Measurements from ENCODE around the gene ABCA8.
"Not testable (repeated sequence)": the region's sequence is repeated elsewhere in the genome, so short reads cannot be mapped to it uniquely, and the experiment has no call there.

Gene ABCA8

GRCh38 chr17:68955181-68955841 lies at the start of gene ABCA8:
ABCA8 (minus strand) TSS chr17:68955392; CDS start chr17:68942034, 13,358 bp downstream.
- DNase-seq (ENCODE audit: low read depth in 2 of 2): peak; percentile 84 to 87
- no peak for TF ChIP-seq CTCF (IDR thresholded peaks at IDR 0.05; ENCODE audit: low read depth, low read length)
- H3K4me3 ChIP-seq (replicated peaks in 1 of 2; ENCODE audit: low read depth in 2 of 2, low read length in 2 of 2): peak within 1 kb of the TSS; percentile 32 to 41

GRCh38 chr17:69004759-69005158 lies 49.6 kb upstream of the ABCA8 start:
- not testable (repeated sequence) for DNase-seq (ENCODE audit: low read depth in 2 of 2); H3K4me3 ChIP-seq (replicated peaks in 1 of 2; ENCODE audit: low read depth in 2 of 2, low read length in 2 of 2)

GRCh38 chr17:68999743-69000142 lies 44.6 kb upstream of the ABCA8 start:
- not testable (repeated sequence) for H3K4me3 ChIP-seq (replicated peaks in 1 of 2; ENCODE audit: low read depth in 2 of 2, low read length in 2 of 2); DNase-seq (ENCODE audit: low read depth in 2 of 2)

GRCh38 chr17:68993112-68993511 lies 37.9 kb upstream of the ABCA8 start:
- H3K4me3 ChIP-seq (replicated peaks in 1 of 2; ENCODE audit: low read depth in 2 of 2, low read length in 2 of 2): no peak overlapping the region
- peak; percentile 46 to 62 for DNase-seq (ENCODE audit: low read depth in 2 of 2)
- no peak for TF ChIP-seq CTCF (IDR thresholded peaks at IDR 0.05; ENCODE audit: low read depth, low read length)

GRCh38 chr17:68987966-68988365 lies 32.8 kb upstream of the ABCA8 start:
- DNase-seq (ENCODE audit: low read depth in 2 of 2): no peak
- no peak overlapping the region for H3K4me3 ChIP-seq (replicated peaks in 1 of 2; ENCODE audit: low read depth in 2 of 2, low read length in 2 of 2)
- TF ChIP-seq CTCF (IDR thresholded peaks at IDR 0.05; ENCODE audit: low read depth, low read length): no peak

- DNase-seq (ENCODE audit: low read depth in 2 of 2): peak; percentile 91 to 92
- H3K4me3 ChIP-seq (replicated peaks in 1 of 2; ENCODE audit: low read depth in 2 of 2, low read length in 2 of 2): peak overlapping the region in 1 of 2 donors; percentile 18
- no peak for TF ChIP-seq CTCF (IDR thresholded peaks at IDR 0.05; ENCODE audit: low read depth, low read length)
Observed at GRCh38 chr17:68981288-68981687, 26.1 kb upstream of the ABCA8 start.

GRCh38 chr17:68973098-68973846 lies 18.1 kb upstream of the ABCA8 start:
- no peak for DNase-seq (ENCODE audit: low read depth in 2 of 2)
- no peak overlapping the region for H3K4me3 ChIP-seq (replicated peaks in 1 of 2; ENCODE audit: low read depth in 2 of 2, low read length in 2 of 2)
- no peak for TF ChIP-seq CTCF (IDR thresholded peaks at IDR 0.05; ENCODE audit: low read depth, low read length)
